Activated CD8-positive, alpha-beta T cell treated with anti-CD3 and anti-CD28 coated beads, Interleukin-2, amount 10 ng/mL, durations not matched to agents 7 days and 5 days (primary cell): ENCODE results near the gene ZNF607. TPM values are rescaled to one million over a fixed set of nuclear protein-coding genes. Genes with fewer than 3 reads are reported as not detected.
"Not testable (repeated sequence)": the region's sequence is repeated elsewhere in the genome, so short reads cannot be mapped to it uniquely, and the experiment has no call there.

Experiments
- ATAC-seq: fragments of 150-1000 bp; cut with Tn5 transposase; one replicate; pipeline ENCODE4 v1.10.0; 2021; ENCODE audit warnings: moderate library complexity
- CTCF ChIA-PET: fragments of 350-600 bp; sonication (Branson Sonifier 250); formaldehyde crosslinking; loops from one replicate; lab custom pipeline; 2021; ENCODE audit warnings: antibody characterized with exemption; lab: Charles Lee
- POLR2A ChIA-PET: fragments of 350-600 bp; sonication (Branson Sonifier 250); formaldehyde crosslinking; loops from one replicate; lab custom pipeline; 2021; ENCODE audit warnings: antibody characterized with exemption; lab: Charles Lee
- DNase-seq: peaks from one replicate; pipeline ENCODE4 v3.0.0-alpha.2; 2020
- H3K27ac Mint-ChIP-seq: one replicate; pipeline ENCODE4 v1.8.0; 2021; ENCODE audit warnings: mild to moderate bottlenecking, mixed read lengths
- H3K27me3 Mint-ChIP-seq: one replicate; pipeline ENCODE4 v1.8.0; 2021; ENCODE audit warnings: low read depth, mixed read lengths
- H3K36me3 Mint-ChIP-seq: one replicate; pipeline ENCODE4 v1.8.0; 2021; ENCODE audit warnings: low read depth, mixed read lengths
- H3K4me1 Mint-ChIP-seq: one replicate; pipeline ENCODE4 v1.8.0; 2021; ENCODE audit warnings: low read depth, mixed read lengths
- H3K4me3 Mint-ChIP-seq: one replicate; pipeline ENCODE4 v1.8.0; 2021; ENCODE audit warnings: mild to moderate bottlenecking, mixed read lengths
- H3K9me3 Mint-ChIP-seq: one replicate; pipeline ENCODE4 v1.8.0; 2022; ENCODE audit warnings: mixed read lengths; ENCODE audit not compliant: insufficient read depth
- total RNA-seq, 2 experiments: library from RNA; stranded (reverse); gene quantifications; one replicate each; pipeline ENCODE4 v1.2.3, GENCODE V29; 2021

ZNF607 gene
- total RNA-seq, 2 experiments from 2014 or later, result 4.4 to 5.0 TPM

DNA sequence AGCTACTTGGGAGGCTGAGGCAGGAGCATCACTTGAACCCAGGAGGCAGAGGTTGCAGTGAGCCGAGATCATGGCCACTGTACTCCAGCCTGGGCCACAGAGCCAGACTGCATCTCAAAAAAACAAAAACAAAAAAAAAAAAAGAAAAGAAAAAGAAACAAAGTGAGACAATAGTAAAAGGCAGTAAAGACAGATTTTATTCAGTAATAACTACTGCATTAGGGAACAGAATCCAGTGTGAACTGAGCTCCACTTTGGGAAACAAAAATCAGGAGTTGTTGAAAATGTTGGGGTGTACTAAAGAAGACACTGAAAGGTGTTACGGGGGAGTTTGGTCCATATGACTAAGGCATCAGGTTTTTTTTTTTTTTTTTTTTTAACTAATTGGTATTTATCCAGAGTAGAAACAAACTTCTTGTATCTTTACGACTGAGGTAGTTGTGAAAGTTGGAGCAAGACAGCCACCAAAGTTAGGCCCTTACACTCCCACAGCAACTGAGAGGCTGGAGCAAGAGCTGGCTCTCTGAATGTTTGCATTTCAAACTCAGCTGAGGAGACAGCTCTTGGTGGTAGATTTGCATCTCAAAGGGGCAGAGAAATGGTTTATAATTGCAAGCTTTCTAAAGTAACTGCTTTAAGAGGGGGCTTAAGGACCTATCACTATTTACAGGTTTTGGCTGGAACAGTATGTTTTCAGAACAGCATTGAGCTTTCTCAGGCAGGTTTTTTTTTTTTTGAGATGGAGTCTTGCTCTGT, 24.2 kb downstream of the ZNF607 start:
- POLR2A ChIA-PET, result interaction anchor here (0.6 kb wide), 1 partner anchor 1207 kb away, joined by 3 read pairs; no protein-coding TSS in a partner anchor
- Mint-ChIP-seq H3K27ac (no peak overlapping the region), H3K9me3 (peaks cover 33% of the 10 kb centered on the region), H3K27me3 (no peaks in the 10 kb centered on the region), H3K4me1 (peaks cover 10% of the 10 kb centered on the region), H3K4me3 (no peak overlapping the region), H3K36me3 (peaks cover 45% of the 10 kb centered on the region)
- DNase-seq (no peak), ATAC-seq (no peak)
- CTCF ChIA-PET, result no interaction called here

DNA sequence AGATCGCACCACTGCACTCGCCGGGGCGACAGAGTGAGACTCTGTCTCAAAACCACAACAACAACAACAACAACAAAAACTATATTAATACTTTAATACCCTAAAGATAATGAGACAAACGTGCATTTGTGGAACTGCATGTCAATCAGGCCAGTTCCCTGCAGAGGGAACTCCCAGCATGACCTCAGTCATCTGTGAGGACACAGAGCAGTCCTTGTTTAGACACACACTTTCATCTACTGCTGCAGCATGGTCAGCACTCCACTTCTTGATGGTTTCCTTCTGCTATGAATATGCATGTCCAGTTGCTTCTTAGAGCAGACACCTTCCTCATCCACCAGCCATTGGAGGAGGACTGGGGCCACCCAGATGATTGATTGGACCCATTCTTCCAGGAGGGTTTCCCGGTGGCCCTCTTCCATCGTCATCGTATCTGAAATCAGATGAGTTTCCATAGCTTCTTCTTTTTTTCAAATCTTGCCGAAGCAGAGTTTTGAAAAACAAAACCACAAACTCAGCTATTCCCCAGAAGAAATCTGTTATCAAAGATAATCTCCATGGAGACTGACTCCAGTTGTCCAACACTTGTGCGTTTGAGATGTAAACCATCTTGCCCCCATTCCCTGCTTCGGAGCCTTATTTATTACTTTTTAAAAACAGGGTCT, 26.5 kb downstream of the ZNF607 start:
- ChIA-PET POLR2A (interaction anchor here (1.4 kb wide), 1 partner anchor 98 kb away, joined by 9 read pairs; the partner anchor contains the start of genes ZNF540 and ZNF571), CTCF (interaction anchor here (0.7 kb wide), 1 partner anchor 209 kb away, joined by 3 read pairs; no protein-coding TSS in a partner anchor)
- Mint-ChIP-seq H3K27me3 (no peaks in the 10 kb centered on the region), H3K36me3 (peaks cover 26% of the 10 kb centered on the region), H3K27ac (no peak overlapping the region), H3K4me3 (peak overlapping the region; percentile 22), H3K9me3 (peaks cover 24% of the 10 kb centered on the region), H3K4me1 (peaks cover 10% of the 10 kb centered on the region)
- ATAC-seq (no peak), DNase-seq (no peak)

DNA sequence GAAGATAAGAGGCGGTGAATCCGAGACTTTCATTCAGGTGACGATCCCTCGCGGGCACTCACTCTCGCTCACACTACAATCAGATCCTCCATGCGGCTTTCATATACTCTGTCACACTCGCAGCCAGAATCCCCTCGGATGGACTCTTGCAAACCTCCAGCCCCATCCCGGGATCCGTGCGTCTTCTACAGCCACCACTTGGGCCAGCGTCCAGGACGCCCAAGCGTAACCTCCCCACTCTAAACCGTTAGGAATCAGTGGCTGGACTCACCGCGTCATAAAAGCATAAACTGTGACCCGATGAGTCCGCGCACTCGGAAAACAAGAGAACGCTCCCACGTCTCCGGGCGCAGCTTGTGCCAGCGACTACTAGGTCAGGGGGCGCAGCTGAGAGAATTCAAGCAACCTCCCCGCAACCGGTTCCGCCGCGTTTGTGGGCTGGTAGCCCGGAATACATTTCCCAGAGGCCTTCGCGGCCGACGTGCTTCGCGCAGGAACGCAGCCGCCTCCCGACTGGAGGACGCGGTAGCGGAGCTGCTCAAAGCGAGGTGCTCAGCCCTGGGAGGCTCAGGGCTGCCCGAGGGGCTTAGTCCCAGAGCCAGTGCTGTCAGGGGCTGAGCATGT, 27.6 kb downstream of the ZNF607 start:
- POLR2A ChIA-PET, result interaction anchor here (0.7 to 1.4 kb wide), 2 partner anchors 33 to 97 kb away, joined by 3 to 9 read pairs; partner anchors contain the start of genes ZNF540 and ZNF571
- DNase-seq, result peak; percentile 85
- no peaks in the 10 kb centered on the region for H3K27me3 Mint-ChIP-seq

DNA sequence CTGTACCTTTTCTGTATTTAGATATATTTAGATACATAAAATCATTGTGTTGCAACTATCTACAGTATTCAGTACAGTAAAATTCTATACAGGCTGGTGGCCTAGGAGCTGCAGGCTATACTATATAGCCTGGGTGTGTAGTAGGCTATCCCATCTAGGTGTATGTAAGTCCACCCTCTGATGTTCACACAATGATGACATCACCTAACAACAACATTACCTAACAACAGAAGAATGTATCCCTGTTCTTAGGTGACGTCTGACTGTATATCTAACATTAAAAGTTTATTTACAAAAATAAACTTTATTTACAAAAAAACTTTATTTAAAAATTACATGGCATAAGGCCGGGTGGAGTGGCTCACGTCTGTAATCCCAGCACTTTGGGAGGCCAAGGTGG, 36.0 kb downstream of the ZNF607 start:
- Mint-ChIP-seq H3K9me3 (peaks cover 33% of the 10 kb centered on the region), H3K4me3 (no peak overlapping the region), H3K27ac (no peak overlapping the region), H3K4me1 (no peaks in the 10 kb centered on the region), H3K36me3 (no peaks in the 10 kb centered on the region), H3K27me3 (no peaks in the 10 kb centered on the region)
- ATAC-seq (no peak), DNase-seq (no peak)
- POLR2A ChIA-PET, result no interaction called here
- CTCF ChIA-PET, result no interaction called here

More for the DNA sequence above, 27.6 kb downstream of the ZNF607 start:
- H3K4me1 Mint-ChIP-seq, result peaks cover 10% of the 10 kb centered on the region
- peak overlapping the region; percentile 85 for H3K4me3 Mint-ChIP-seq
- ATAC-seq, result peak; percentile 91
- CTCF ChIA-PET, result interaction anchor here (0.7 kb wide), 1 partner anchor 210 kb away, joined by 3 read pairs; no protein-coding TSS in a partner anchor
- peak overlapping the region; percentile 88 for H3K27ac Mint-ChIP-seq
- H3K9me3 Mint-ChIP-seq, result peaks cover 24% of the 10 kb centered on the region
- peaks cover 18% of the 10 kb centered on the region for H3K36me3 Mint-ChIP-seq

DNA sequence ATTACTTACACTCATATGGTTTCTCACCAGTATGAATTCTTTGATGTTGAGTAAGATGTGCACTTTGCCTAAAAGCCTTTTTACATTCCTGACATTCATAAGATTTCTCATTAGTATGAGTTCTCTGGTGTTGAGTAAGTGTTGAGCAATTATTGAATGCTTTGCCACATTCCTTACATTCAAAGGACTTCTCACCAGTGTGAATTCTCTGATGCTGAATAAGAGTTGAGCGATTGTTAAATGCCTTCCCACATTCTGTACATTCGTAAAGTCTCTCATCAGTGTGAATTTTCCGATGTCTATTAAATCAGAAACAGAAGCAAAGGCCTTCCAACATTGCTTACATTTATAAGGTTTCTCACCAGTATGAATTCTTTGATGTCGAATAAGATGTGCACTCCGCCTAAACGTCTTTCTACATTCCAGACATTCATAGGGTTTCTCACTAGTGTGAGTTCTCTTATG, 50.1 kb downstream of the ZNF607 start:
- Mint-ChIP-seq H3K4me3 (no peak overlapping the region), H3K4me1 (no peaks in the 10 kb centered on the region), H3K9me3 (peaks cover 37% of the 10 kb centered on the region), H3K27me3 (no peaks in the 10 kb centered on the region), H3K36me3 (peaks cover 3% of the 10 kb centered on the region), H3K27ac (no peak overlapping the region)
- CTCF ChIA-PET, result no interaction called here
- DNase-seq (no peak), ATAC-seq (no peak)
- POLR2A ChIA-PET, result no interaction called here

DNA sequence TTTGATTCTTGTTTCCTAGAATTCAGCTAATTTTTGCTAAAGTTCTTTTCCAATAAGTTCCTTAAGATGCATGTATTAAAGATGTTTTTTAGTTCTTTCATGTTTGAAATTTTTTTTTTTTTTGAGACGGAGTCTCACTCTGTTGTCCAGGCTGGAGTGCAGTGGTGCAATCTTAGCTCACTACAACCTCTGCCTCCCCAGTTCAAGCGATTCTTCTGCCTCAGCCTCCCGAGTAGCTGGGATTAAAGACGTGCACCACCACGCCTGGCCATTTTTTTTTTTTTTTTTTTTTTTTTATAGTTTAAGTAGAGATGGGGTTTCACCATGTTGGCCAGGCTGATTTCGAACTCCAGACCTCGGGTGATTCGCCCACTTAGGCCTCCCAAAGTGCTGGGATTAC, 62.4 kb downstream of the ZNF607 start:
- ATAC-seq, DNase-seq, H3K27ac Mint-ChIP-seq, H3K27me3 Mint-ChIP-seq, H3K4me3 Mint-ChIP-seq: not testable (repeated sequence)
- Mint-ChIP-seq H3K9me3 (peaks cover 19% of the 10 kb centered on the region), H3K36me3 (peaks cover 30% of the 10 kb centered on the region), H3K4me1 (peaks cover 26% of the 10 kb centered on the region)
- ChIA-PET POLR2A (interaction anchor here (0.8 kb wide), 1 partner anchor 43 kb away, joined by 5 read pairs; no protein-coding TSS in a partner anchor), CTCF (interaction anchor here (0.9 kb wide), 1 partner anchor 63 kb away, joined by 3 read pairs; the partner anchor contains the start of genes ZNF540 and ZNF571)

DNA sequence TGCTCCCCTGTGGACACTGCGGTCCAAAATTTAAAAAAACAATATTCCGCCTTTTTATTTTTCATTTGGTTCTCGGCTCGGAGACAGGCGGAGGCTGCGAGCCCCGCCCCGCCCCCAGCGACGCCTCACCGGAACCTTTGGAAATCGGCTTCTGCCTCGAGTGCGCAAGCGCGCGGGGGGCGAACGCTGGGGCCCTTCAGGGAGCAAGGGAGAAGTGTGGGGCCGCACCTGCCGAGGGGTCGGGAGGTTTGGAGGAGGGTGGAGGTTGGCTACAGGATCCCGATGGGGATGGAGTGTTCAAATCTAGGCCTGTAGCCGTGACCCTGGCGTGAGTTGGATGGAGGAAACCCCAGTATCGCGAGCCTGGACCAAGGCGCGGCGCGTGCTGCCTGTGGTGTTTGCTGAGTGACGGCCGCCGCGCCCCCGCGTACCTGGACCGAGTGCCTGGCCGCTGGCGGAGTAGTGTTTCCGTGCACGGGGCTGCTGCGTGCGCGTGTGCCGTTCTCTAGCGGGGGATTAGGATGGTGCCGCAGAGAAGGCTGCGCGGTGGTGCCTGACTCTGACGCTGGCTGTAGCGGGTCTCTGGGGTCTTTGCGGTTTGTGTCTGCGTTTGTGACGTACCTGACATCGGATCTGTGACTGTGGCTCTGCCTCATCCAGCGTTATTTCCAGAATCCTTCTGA, 63.7 kb downstream of the ZNF607 start:
- H3K4me1 Mint-ChIP-seq, result peaks cover 26% of the 10 kb centered on the region
- ATAC-seq, result peak; percentile 80
- POLR2A ChIA-PET, result interaction anchor here (1.5 kb wide), 1 partner anchor 61 kb away, joined by 3 read pairs; the partner anchor contains the start of genes ZNF540 and ZNF571
- peak; percentile 87 for DNase-seq
- CTCF ChIA-PET, result no interaction called here
- peaks cover 34% of the 10 kb centered on the region for H3K36me3 Mint-ChIP-seq
- peak overlapping the region; percentile 95 for H3K4me3 Mint-ChIP-seq
- no peaks in the 10 kb centered on the region for H3K27me3 Mint-ChIP-seq
- peak overlapping the region; percentile 99 for H3K27ac Mint-ChIP-seq
- peaks cover 19% of the 10 kb centered on the region for H3K9me3 Mint-ChIP-seq

DNA sequence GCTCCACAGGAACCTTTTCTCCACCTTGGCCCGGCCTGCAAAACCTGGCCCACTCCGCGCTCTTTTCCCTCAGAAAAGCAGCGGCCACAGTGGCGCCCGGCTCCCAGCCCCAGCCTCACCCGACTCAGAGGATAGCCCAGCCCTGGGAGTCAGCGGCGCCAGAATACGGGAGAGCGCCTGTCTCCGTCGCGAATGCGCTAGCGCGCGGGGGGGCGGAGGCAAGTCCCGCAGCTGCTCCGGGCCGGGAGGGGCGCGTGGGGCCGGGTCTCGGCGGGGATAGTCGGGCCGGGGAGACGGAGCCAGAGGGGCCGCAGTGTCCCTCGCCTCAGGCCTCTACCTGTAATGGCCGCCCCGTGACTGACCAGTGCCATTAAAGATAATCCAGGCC, 64.3 kb downstream of the ZNF607 start, which contains the start of gene ZFP30:
Gene ZFP30, minus strand, starts transcription at position 165 of the 388 bp plus-strand sequence. CDS start 7,643 bp downstream, outside the sequence.
- Mint-ChIP-seq H3K27me3 (no peaks in the 10 kb centered on the region), H3K36me3 (peaks cover 39% of the 10 kb centered on the region), H3K27ac (peak within 1 kb of the TSS; percentile 99), H3K4me1 (peaks cover 26% of the 10 kb centered on the region), H3K4me3 (peak within 1 kb of the TSS; percentile 95), H3K9me3 (peaks cover 19% of the 10 kb centered on the region)
- peak; percentile 77 for ATAC-seq
- peak; percentile 77 for DNase-seq
- POLR2A ChIA-PET, result interaction anchor here (1.5 kb wide), 1 partner anchor 61 kb away, joined by 3 read pairs; the partner anchor contains the start of genes ZNF540 and ZNF571
- CTCF ChIA-PET, result no interaction called here

DNA sequence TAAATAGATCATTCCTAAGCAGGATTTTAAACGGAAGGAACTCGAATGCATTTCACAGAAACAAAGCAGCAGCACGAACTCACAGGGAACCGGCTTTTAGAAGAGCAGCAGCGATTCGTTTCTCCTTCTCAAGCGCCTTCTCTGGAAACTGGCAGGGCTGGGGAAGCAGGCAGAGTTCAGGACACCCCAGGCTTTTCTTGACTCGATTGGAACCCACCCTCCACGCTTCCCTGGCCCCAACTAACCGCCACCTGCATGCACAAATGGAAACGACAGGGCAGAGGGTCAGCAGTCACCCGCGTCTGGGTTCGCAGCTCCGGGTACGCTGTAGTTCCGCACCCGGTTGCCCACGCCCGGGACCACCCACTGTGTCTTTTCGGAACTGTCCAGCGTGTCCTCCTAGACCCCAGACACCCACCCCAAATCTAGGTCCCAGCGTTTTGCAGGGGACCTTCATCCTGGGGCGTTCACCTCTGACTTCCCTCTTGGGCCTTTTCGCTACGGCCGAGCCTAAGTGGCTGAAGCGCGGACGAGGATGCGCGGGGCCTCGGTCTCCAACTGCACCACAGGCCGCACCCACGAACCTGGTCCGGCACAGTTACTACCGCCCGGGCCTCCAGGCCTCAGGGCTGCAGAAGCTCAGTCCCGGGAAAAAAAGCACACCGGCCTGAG, 64.8 kb downstream of the ZNF607 start:
- peak; percentile 40 for ATAC-seq
- Mint-ChIP-seq H3K4me3 (peak overlapping the region; percentile 95), H3K27me3 (no peaks in the 10 kb centered on the region), H3K9me3 (peaks cover 23% of the 10 kb centered on the region), H3K4me1 (peaks cover 26% of the 10 kb centered on the region), H3K36me3 (peaks cover 43% of the 10 kb centered on the region), H3K27ac (peak overlapping the region; percentile 99)
- ChIA-PET POLR2A (interaction anchor here (1.5 kb wide), 1 partner anchor 60 kb away, joined by 3 read pairs; the partner anchor contains the start of genes ZNF540 and ZNF571), CTCF (no interaction called here)
- DNase-seq, result peak; percentile 50

DNA sequence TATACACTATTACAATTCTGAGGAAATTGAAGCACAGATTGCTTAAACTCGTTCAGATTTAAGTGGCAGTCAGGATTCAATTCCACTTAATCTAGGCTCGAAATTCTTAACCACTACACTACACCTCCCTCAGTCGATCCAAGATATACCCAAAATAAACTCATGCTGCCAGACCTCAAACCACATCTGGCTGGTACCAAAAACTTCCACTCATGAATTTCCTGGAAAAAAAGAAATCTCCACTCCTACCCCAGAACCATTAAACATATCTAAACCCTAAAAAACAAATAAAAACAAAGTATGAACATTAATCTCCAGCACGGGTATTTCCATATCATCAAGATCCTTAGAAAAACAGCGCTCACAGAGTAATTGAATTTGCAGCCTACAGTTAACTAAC, 65.4 kb downstream of the ZNF607 start:
- H3K36me3 Mint-ChIP-seq, result peaks cover 49% of the 10 kb centered on the region
- no peak for ATAC-seq

More for the DNA sequence above, 65.4 kb downstream of the ZNF607 start:
- H3K4me3 Mint-ChIP-seq, result peak overlapping the region; percentile 95
- peak overlapping the region; percentile 99 for H3K27ac Mint-ChIP-seq
- H3K4me1 Mint-ChIP-seq, result peaks cover 26% of the 10 kb centered on the region
- no peaks in the 10 kb centered on the region for H3K27me3 Mint-ChIP-seq
- CTCF ChIA-PET, result no interaction called here
- peaks cover 29% of the 10 kb centered on the region for H3K9me3 Mint-ChIP-seq
- POLR2A ChIA-PET, result interaction anchor here (1.5 kb wide), 1 partner anchor 59 kb away, joined by 3 read pairs; the partner anchor contains the start of genes ZNF540 and ZNF571
- no peak for DNase-seq
